Measurements from ENCODE around the gene KLHL3.

DNA sequence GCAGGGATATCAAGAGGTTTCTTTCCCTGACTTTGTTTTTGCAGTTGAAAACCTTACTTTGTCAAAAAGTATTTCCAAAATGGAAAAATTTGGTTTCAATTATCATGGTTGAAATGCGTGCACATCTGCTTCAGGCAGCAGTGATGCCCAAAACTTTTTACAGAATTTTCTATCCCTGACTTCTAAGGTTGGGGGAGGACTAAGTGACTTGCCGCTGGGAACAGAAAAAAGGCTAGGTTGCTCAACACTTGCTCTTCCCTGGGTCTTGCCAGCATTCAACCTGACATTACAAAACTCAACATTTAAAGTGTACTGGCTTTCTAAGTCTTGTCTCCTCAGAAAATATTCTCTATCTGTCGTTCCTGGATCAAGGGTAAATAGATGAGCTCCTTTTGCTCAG is 4.7 kb downstream of the KLHL3 start:
- TF ChIP-seq STAT1 (IDR thresholded peaks at IDR 0.05; ENCODE audit: unreplicated experiment) (no peak), EZH2phosphoT487 (IDR thresholded peaks at IDR 0.05; ENCODE audit: unreplicated experiment) (no peak)
- TF ChIP-seq, protein P1, sequence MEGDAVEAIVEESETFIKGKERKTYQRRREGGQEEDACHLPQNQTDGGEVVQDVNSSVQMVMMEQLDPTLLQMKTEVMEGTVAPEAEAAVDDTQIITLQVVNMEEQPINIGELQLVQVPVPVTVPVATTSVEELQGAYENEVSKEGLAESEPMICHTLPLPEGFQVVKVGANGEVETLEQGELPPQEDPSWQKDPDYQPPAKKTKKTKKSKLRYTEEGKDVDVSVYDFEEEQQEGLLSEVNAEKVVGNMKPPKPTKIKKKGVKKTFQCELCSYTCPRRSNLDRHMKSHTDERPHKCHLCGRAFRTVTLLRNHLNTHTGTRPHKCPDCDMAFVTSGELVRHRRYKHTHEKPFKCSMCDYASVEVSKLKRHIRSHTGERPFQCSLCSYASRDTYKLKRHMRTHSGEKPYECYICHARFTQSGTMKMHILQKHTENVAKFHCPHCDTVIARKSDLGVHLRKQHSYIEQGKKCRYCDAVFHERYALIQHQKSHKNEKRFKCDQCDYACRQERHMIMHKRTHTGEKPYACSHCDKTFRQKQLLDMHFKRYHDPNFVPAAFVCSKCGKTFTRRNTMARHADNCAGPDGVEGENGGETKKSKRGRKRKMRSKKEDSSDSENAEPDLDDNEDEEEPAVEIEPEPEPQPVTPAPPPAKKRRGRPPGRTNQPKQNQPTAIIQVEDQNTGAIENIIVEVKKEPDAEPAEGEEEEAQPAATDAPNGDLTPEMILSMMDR (conservative IDR thresholded peaks at IDR 0.05; ENCODE audit: low read depth in 2 of 2) = no peak
- TF ChIP-seq, protein P2, sequence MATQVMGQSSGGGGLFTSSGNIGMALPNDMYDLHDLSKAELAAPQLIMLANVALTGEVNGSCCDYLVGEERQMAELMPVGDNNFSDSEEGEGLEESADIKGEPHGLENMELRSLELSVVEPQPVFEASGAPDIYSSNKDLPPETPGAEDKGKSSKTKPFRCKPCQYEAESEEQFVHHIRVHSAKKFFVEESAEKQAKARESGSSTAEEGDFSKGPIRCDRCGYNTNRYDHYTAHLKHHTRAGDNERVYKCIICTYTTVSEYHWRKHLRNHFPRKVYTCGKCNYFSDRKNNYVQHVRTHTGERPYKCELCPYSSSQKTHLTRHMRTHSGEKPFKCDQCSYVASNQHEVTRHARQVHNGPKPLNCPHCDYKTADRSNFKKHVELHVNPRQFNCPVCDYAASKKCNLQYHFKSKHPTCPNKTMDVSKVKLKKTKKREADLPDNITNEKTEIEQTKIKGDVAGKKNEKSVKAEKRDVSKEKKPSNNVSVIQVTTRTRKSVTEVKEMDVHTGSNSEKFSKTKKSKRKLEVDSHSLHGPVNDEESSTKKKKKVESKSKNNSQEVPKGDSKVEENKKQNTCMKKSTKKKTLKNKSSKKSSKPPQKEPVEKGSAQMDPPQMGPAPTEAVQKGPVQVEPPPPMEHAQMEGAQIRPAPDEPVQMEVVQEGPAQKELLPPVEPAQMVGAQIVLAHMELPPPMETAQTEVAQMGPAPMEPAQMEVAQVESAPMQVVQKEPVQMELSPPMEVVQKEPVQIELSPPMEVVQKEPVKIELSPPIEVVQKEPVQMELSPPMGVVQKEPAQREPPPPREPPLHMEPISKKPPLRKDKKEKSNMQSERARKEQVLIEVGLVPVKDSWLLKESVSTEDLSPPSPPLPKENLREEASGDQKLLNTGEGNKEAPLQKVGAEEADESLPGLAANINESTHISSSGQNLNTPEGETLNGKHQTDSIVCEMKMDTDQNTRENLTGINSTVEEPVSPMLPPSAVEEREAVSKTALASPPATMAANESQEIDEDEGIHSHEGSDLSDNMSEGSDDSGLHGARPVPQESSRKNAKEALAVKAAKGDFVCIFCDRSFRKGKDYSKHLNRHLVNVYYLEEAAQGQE (IDR thresholded peaks at IDR 0.05; ENCODE audit: unreplicated experiment) = no peak

All from GM23338 (cell line).